Caco-2 (cell line): ENCODE results near the gene ECT2. TPM values are rescaled to one million over a fixed set of nuclear protein-coding genes. Genes with fewer than 3 reads are reported as not detected.

Source experiments
- BruUV-seq: library from RNA; stranded (reverse); fragments of 400-500 nt; replicated peaks from 2 replicates; lab custom pipeline; 2021; lab: Mats Ljungman, UMichigan
- CTCF ChIA-PET: fragments of 300-600 bp; sonication (Branson Sonifier 250); formaldehyde crosslinking; loops from one replicate; lab custom pipeline; 2022; ENCODE audit warnings: antibody characterized with exemption; lab: Charles Lee
- POLR2A ChIA-PET: fragments of 300-600 bp; sonication (Branson Sonifier 250); formaldehyde crosslinking; loops from one replicate; lab custom pipeline; 2022; ENCODE audit warnings: antibody characterized with exemption; lab: Charles Lee
- DNase-seq, 2 experiments: peaks; one replicate each; pipeline versions ENCODE4 v3.0.0 to v3.0.0-alpha.2; 2020 to 2022
- H3K27me3 ChIP-seq: replicated peaks from 2 replicates; pipeline ENCODE4 v1.6.0; 2011; ENCODE audit warnings: low read length; ENCODE audit not compliant: control insufficient read depth, insufficient read depth
- H3K36me3 ChIP-seq: 2 replicates; pipeline ENCODE4 v1.5.1; 2011; ENCODE audit warnings: low read length; ENCODE audit not compliant: control insufficient read depth, insufficient read depth
- H3K4me1 ChIP-seq: fragments of 250-450 bp; sonication (Bioruptor Pico); 2 replicates; pipeline ENCODE4 v1.5.1; 2020; ENCODE audit warnings: mild to moderate bottlenecking
- H3K4me3 ChIP-seq: 2 replicates; pipeline ENCODE4 v1.5.1; 2011; ENCODE audit warnings: low read depth, mild to moderate bottlenecking, control low read depth, low read length
- H3K9me3 ChIP-seq: fragments of 250-450 bp; sonication (Bioruptor Pico); 2 replicates; pipeline ENCODE4 v1.5.1; 2020; ENCODE audit warnings: mild to moderate bottlenecking, moderate library complexity
- H3K27ac Mint-ChIP-seq: one replicate; pipeline ENCODE4 v1.8.0; 2022; ENCODE audit warnings: mixed read lengths; ENCODE audit not compliant: unreplicated experiment
- H3K27me3 Mint-ChIP-seq: one replicate; pipeline ENCODE4 v1.8.0; 2022; ENCODE audit warnings: mixed read lengths; ENCODE audit not compliant: insufficient read depth, unreplicated experiment
- H3K36me3 Mint-ChIP-seq: one replicate; pipeline ENCODE4 v1.8.0; 2022; ENCODE audit warnings: mild to moderate bottlenecking, mixed read lengths; ENCODE audit not compliant: insufficient read depth, unreplicated experiment
- H3K4me1 Mint-ChIP-seq: one replicate; pipeline ENCODE4 v1.8.0; 2022; ENCODE audit warnings: low read depth, mixed read lengths; ENCODE audit not compliant: unreplicated experiment
- H3K4me3 Mint-ChIP-seq: one replicate; pipeline ENCODE4 v1.8.0; 2022; ENCODE audit warnings: mild to moderate bottlenecking, moderate library complexity, mixed read lengths; ENCODE audit not compliant: unreplicated experiment
- H3K9me3 Mint-ChIP-seq: one replicate; pipeline ENCODE4 v1.8.0; 2022; ENCODE audit warnings: mixed read lengths; ENCODE audit not compliant: unreplicated experiment
- CTCF ChIP-seq, 2 experiments: fragments of 200-600 bp in 1 of 2; IDR thresholded peaks; 1 replicate in 1 of 2; 2 replicates in 1 of 2; pipeline versions ENCODE4 v1.5.1 to v1.8.0; 2011 to 2022; ENCODE audit warnings: antibody characterized with exemption in 1 of 2, control low read depth in 1 of 2, inconsistent platforms in 1 of 2, low read depth in 1 of 2, low read length in 1 of 2, mild to moderate bottlenecking in 1 of 2, moderate library complexity in 1 of 2; ENCODE audit not compliant: insufficient read depth in 1 of 2, severe bottlenecking in 1 of 2, unreplicated experiment in 1 of 2
- intact Hi-C: fragments of 100-400 bp; cut with micrococcal nuclease; formaldehyde crosslinking; loops from one replicate; pipeline ENCODE4 v1.10.0; 2022; ENCODE audit not compliant: unreplicated experiment
- total RNA-seq: library from RNA; stranded (reverse); gene quantifications from 2 replicates; pipeline ENCODE4 v1.2.3, GENCODE V29; 2022

The ECT2 gene
- total RNA-seq, 1 experiment from 2014 or later, result 68.0 TPM

GRCh38 chr3:172853005-172853404 lies 102.5 kb downstream of the ECT2 start:
- no peak for TF ChIP-seq CTCF (IDR thresholded peaks at IDR 0.05; ENCODE audit: insufficient read depth in 1 of 2, low read depth in 1 of 2, low read length in 1 of 2, severe bottlenecking in 1 of 2, unreplicated experiment in 1 of 2)
- BruUV-seq, result no TSS peak
- Histone ChIP-seq H3K4me3 (no peak overlapping the region), H3K27me3 (no peaks in the 10 kb centered on the region), H3K36me3 (no peaks in the 10 kb centered on the region), H3K4me1 (peaks cover 10% of the 10 kb centered on the region; the same call in 1 of the 2 replicates), H3K9me3 (no peaks in the 10 kb centered on the region)
- ChIA-PET POLR2A (no interaction called here), CTCF (no interaction called here)
- Mint-ChIP-seq H3K4me3 (no peak overlapping the region), H3K36me3 (no peaks in the 10 kb centered on the region), H3K9me3 (peaks cover 15% of the 10 kb centered on the region), H3K27ac (no peak overlapping the region), H3K27me3 (no peaks in the 10 kb centered on the region), H3K4me1 (no peaks in the 10 kb centered on the region)
- no peak for DNase-seq
- intact Hi-C loops, result no loop called here

DNA sequence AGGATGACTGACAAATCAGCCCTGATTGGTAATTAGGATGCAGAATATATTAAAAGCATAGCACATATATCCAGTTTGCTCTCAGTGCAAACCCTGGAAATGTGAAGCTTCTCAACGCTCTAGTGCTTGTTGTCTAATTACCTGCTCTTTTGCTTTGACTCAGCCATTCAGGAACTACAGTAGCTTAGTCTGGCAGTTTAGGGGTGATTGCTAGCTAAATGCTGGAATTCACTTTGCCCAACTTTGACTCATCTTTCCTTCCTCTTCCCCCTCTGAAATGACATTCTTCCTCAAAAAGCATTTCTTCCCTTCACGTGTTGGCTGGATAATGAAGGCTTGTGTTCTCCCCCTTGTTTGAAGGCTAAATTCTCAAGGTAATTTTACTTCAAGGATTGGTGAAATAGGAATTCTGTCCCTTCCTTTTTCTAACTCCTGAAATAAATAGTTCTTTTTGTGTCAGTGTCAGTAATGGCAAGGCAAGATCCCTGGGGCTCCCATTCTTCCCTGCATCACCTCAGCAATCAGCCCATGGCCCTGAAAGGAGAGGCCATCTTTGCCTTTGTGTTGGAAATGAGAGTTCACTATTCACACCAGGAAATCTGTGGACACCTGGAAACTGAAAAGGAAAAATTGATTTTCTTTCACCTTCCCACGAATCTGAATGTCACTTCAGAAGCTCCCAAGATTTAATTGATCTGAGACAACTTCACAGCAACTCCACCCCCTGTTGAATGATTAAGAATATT lies 103.6 kb downstream of the ECT2 start:
- ChIA-PET POLR2A (no interaction called here), CTCF (no interaction called here)
- H3K4me3 Mint-ChIP-seq, result no peak overlapping the region
- no TSS peak for BruUV-seq
- intact Hi-C loops, result no loop called here
- no peak overlapping the region for H3K27ac Mint-ChIP-seq
- Histone ChIP-seq H3K4me1 (peaks cover 10% of the 10 kb centered on the region; the same call in 1 of the 2 replicates), H3K9me3 (no peaks in the 10 kb centered on the region), H3K36me3 (no peaks in the 10 kb centered on the region), H3K4me3 (no peak overlapping the region), H3K27me3 (no peaks in the 10 kb centered on the region)
- peaks cover 15% of the 10 kb centered on the region for H3K9me3 Mint-ChIP-seq
- DNase-seq, result no peak
- H3K4me1 Mint-ChIP-seq, result no peaks in the 10 kb centered on the region
- TF ChIP-seq CTCF (IDR thresholded peaks at IDR 0.05; ENCODE audit: insufficient read depth in 1 of 2, low read depth in 1 of 2, low read length in 1 of 2, severe bottlenecking in 1 of 2, unreplicated experiment in 1 of 2), result no peak
- no peaks in the 10 kb centered on the region for H3K27me3 Mint-ChIP-seq
- no peaks in the 10 kb centered on the region for H3K36me3 Mint-ChIP-seq

- Mint-ChIP-seq H3K9me3 (peaks cover 15% of the 10 kb centered on the region), H3K36me3 (no peaks in the 10 kb centered on the region), H3K4me3 (no peak overlapping the region), H3K27me3 (no peaks in the 10 kb centered on the region), H3K27ac (no peak overlapping the region), H3K4me1 (no peaks in the 10 kb centered on the region)
- CTCF ChIA-PET, result no interaction called here
- POLR2A ChIA-PET, result no interaction called here
- DNase-seq, result no peak
- BruUV-seq, result no TSS peak
- no peaks in the 10 kb centered on the region for H3K9me3 ChIP-seq
- no peak for TF ChIP-seq CTCF (IDR thresholded peaks at IDR 0.05; ENCODE audit: insufficient read depth in 1 of 2, low read depth in 1 of 2, low read length in 1 of 2, severe bottlenecking in 1 of 2, unreplicated experiment in 1 of 2)
- no peak overlapping the region for H3K4me3 ChIP-seq
- no peaks in the 10 kb centered on the region for H3K36me3 ChIP-seq
- intact Hi-C loops, result no loop called here
- H3K27me3 ChIP-seq, result no peaks in the 10 kb centered on the region
- H3K4me1 ChIP-seq, result peaks cover 10% of the 10 kb centered on the region; the same call in 1 of the 2 replicates
Observed at GRCh38 chr3:172855037-172855436, 104.5 kb downstream of the ECT2 start.
